IMR-90 (cell line): ENCODE data around the gene KRTAP4-12. TPM values are rescaled to one million over a fixed set of nuclear protein-coding genes. Genes with fewer than 3 reads are reported as not detected.
A peak's percentile ranks its signal among the peaks of the same experiment; 100 is the strongest.
"Not testable (repeated sequence)": the region's sequence is repeated elsewhere in the genome, so short reads cannot be mapped to it uniquely, and the experiment has no call there.

Experiments
- ATAC-seq: fragments of 200-7000 bp; cut with Tn5 transposase; 2 replicates; pipeline ENCODE4 v1.9.1; 2020; ENCODE audit warnings: low read depth, mild to moderate bottlenecking, moderate library complexity
- BruUV-seq: library from RNA; stranded (reverse); fragments of 400-500 nt; replicated peaks from 2 replicates; lab custom pipeline; 2021; lab: Mats Ljungman, UMichigan
- CTCF ChIA-PET: fragments of 300-600 bp; formaldehyde crosslinking; extraction: SDS; loops from one replicate; lab custom pipeline; 2021; ENCODE audit warnings: antibody characterized with exemption; lab: Yijun Ruan, JAX
- POLR2A ChIA-PET: fragments of 300-600 bp; sonication (Branson Sonifier 250); formaldehyde crosslinking; loops from one replicate; lab custom pipeline; 2022; ENCODE audit warnings: antibody characterized with exemption; ENCODE audit not compliant: unreplicated experiment; lab: Charles Lee
- DNase-seq: peaks from one replicate; pipeline ENCODE4 v3.0.0; 2013
- H2AFZ ChIP-seq: replicated peaks from 2 replicates; pipeline ENCODE3; 2013; ENCODE audit warnings: low read length, mild to moderate bottlenecking; ENCODE audit not compliant: poor library complexity
- H2AK5ac ChIP-seq: 2 replicates; pipeline ENCODE4 v1.6.1; 2013; ENCODE audit warnings: low read depth, low read length, inconsistent platforms
- H2AK9ac ChIP-seq: replicated peaks from 2 replicates; pipeline ENCODE3; 2013; ENCODE audit warnings: mild to moderate bottlenecking, low read depth, low read length, moderate library complexity; ENCODE audit not compliant: poor library complexity
- H2BK120ac ChIP-seq: 2 replicates; pipeline ENCODE4 v1.6.1; 2013; ENCODE audit warnings: low read depth, low read length, inconsistent platforms
- H2BK15ac ChIP-seq: 3 replicates; pipeline ENCODE4 v1.6.1; 2013; ENCODE audit warnings: low read depth, low read length, inconsistent platforms
- H2BK20ac ChIP-seq: 2 replicates; pipeline ENCODE4 v1.6.1; 2013; ENCODE audit warnings: low read depth, mild to moderate bottlenecking, inconsistent platforms, low read length, moderate library complexity
- H2BK5ac ChIP-seq: 2 replicates; pipeline ENCODE4 v1.6.1; 2013; ENCODE audit warnings: mild to moderate bottlenecking, low read depth, low read length, inconsistent platforms; ENCODE audit not compliant: poor library complexity, severe bottlenecking
- H3K14ac ChIP-seq: replicated peaks from 2 replicates; pipeline ENCODE4 v1.6.1; 2013; ENCODE audit warnings: low read depth, low read length, inconsistent platforms
- H3K18ac ChIP-seq: 2 replicates; pipeline ENCODE4 v1.6.1; 2013; ENCODE audit warnings: low read depth, low read length, control low read depth
- H3K23ac ChIP-seq: 2 replicates; pipeline ENCODE4 v1.6.1; 2013; ENCODE audit warnings: low read depth, low read length, inconsistent platforms
- H3K27ac ChIP-seq: 2 replicates; pipeline ENCODE4 v1.5.1; 2013; ENCODE audit warnings: mild to moderate bottlenecking, control low read depth, low read length; ENCODE audit not compliant: insufficient read depth
- H3K27me3 ChIP-seq: 2 replicates; pipeline ENCODE4 v1.6.1; 2013; ENCODE audit warnings: low read length; ENCODE audit not compliant: control insufficient read depth, insufficient read depth
- H3K36me3 ChIP-seq: 2 replicates; pipeline ENCODE4 v1.6.1; 2013; ENCODE audit warnings: low read length, mixed read lengths; ENCODE audit not compliant: control insufficient read depth, insufficient read depth
- H3K4ac ChIP-seq: 2 replicates; pipeline ENCODE4 v1.6.1; 2013; ENCODE audit warnings: low read depth, low read length, inconsistent platforms
- H3K4me1 ChIP-seq: 2 replicates; pipeline ENCODE4 v1.6.1; 2013; ENCODE audit warnings: low read length, mixed read lengths; ENCODE audit not compliant: control insufficient read depth, insufficient read depth
- H3K4me2 ChIP-seq: 2 replicates; pipeline ENCODE4 v1.6.1; 2013; ENCODE audit warnings: low read depth, mild to moderate bottlenecking, control low read depth, low read length, moderate library complexity
- H3K4me3 ChIP-seq: 2 replicates; pipeline ENCODE4 v1.5.1; 2013; ENCODE audit warnings: low read depth, mild to moderate bottlenecking, control low read depth, low read length, moderate library complexity; ENCODE audit not compliant: insufficient read depth
- H3K56ac ChIP-seq: 2 replicates; pipeline ENCODE4 v1.6.1; 2013; ENCODE audit warnings: low read length, inconsistent platforms; ENCODE audit not compliant: insufficient read depth; ENCODE audit errors: extremely low read depth
- H3K79me1 ChIP-seq, 2 experiments: 2 replicates each; pipeline ENCODE4 v1.6.1; 2013; ENCODE audit warnings: low read length in 2 of 2, inconsistent platforms in 1 of 2, low read depth in 1 of 2
- H3K9ac ChIP-seq: 2 replicates; pipeline ENCODE4 v1.6.1; 2013; ENCODE audit warnings: low read depth, low read length, control low read depth
- H3K9me1 ChIP-seq: 2 replicates; pipeline ENCODE4 v1.6.1; 2013; ENCODE audit warnings: low read length, inconsistent platforms; ENCODE audit not compliant: insufficient read depth
- H3K9me3 ChIP-seq: 2 replicates; pipeline ENCODE4 v1.6.1; 2013; ENCODE audit warnings: low read length; ENCODE audit not compliant: control insufficient read depth, insufficient read depth
- H4K20me1 ChIP-seq: 2 replicates; pipeline ENCODE4 v1.6.1; 2013; ENCODE audit warnings: low read length, inconsistent platforms; ENCODE audit not compliant: insufficient read depth
- H4K5ac ChIP-seq: 2 replicates; pipeline ENCODE4 v1.6.1; 2013; ENCODE audit warnings: mild to moderate bottlenecking, low read depth, low read length, control low read depth
- H4K8ac ChIP-seq, 2 experiments: 2 replicates each; pipeline ENCODE4 v1.6.1; 2013; ENCODE audit warnings: low read depth in 2 of 2, low read length in 2 of 2, control low read depth in 1 of 2, inconsistent platforms in 1 of 2
- H4K91ac ChIP-seq: 2 replicates; pipeline ENCODE4 v1.6.1; 2013; ENCODE audit warnings: low read depth, low read length, inconsistent platforms; ENCODE audit not compliant: insufficient read depth
- CEBPB ChIP-seq: IDR thresholded peaks from 2 replicates; pipeline ENCODE4 v1.6.1; 2012; ENCODE audit warnings: low read depth, low read length, improper control_type of control experiment
- MAFK ChIP-seq: IDR thresholded peaks from 2 replicates; pipeline ENCODE4 v1.6.1; 2012; ENCODE audit warnings: low read depth, low read length, improper control_type of control experiment
- WGBS, 2 experiments: methylation state at CpG; one replicate each; pipeline versions ENCODE4 v1.1.5 to v1.1.7; 2013; ENCODE audit warnings: missing lambda C conversion rate in 2 of 2; ENCODE audit not compliant: insufficient read length in 1 of 2; ENCODE audit errors: extremely low coverage in 2 of 2; 5-methylcytosine and 5-hydroxymethylcytosine counted together
- dilution Hi-C: fragments of 300-500 bp; cut with HindIII; formaldehyde crosslinking; loops from one replicate; pipeline ENCODE4 v1.14.3; 2018; ENCODE audit warnings: low sequenced_read_pairs; ENCODE audit not compliant: unreplicated experiment
- in situ Hi-C: fragments of 300-500 bp; cut with MboI; formaldehyde crosslinking; loops from 3 replicates; pipeline ENCODE4 v1.14.3; 2019; ENCODE audit warnings: low sequenced_read_pairs, inconsistent platforms, mixed read lengths
- intact Hi-C: fragments of 100-400 bp; cut with micrococcal nuclease; formaldehyde crosslinking; loops from 2 replicates; pipeline ENCODE4 v1.10.0; 2022
- polyA plus RNA-seq, 3 experiments: library from polyadenylated mRNA; depleted of rRNA; stranded (reverse); fragments of >200 nt; gene quantifications; 2 replicates each; pipeline ENCODE4 v1.2.3, GENCODE V29; 2012; ENCODE audit warnings: low replicate concordance in 1 of 3
- total RNA-seq: library from RNA; depleted of rRNA; stranded (reverse); fragments of >200 nt; gene quantifications from 2 replicates; pipeline ENCODE4 v1.2.3, GENCODE V29; 2012

KRTAP4-12 gene
- total and polyA plus RNA-seq, 2 of the 4 experiments (the other 2 are of a cell fraction), result 0.18 to 1.1 TPM

DNA sequence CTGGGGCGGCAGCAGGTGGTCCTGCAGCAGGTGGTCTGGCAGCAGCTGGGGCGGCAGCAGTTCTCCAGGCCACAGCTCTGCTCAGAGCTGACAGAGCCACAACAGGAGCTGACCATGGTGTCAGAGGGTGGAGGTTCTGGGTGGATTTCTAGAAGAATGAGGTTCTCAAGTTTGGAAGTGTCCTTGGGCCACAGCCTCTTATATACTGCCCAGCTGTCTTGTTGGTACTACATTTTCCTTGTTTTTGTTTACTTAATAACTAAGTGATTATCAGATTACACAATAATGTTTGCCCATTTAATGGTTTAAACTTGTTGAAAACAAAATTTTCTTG lies 25.6 kb upstream of the KRTAP4-12 start, which contains the start of gene KRTAP4-5:
KRTAP4-5 (minus strand) TSS at position 174 of the 334 bp plus-strand sequence; CDS start at position 116, 58 bp downstream.
- no peak within 1 kb of the TSS for H3K18ac ChIP-seq
- in situ Hi-C loops, result no loop called here
- DNase-seq (no peak), ATAC-seq (no peak)
- H3K9me1 ChIP-seq, result no peaks in the 10 kb centered on the region
- no TSS peak for BruUV-seq
- no peak within 1 kb of the TSS for H4K5ac ChIP-seq
- intact Hi-C loops, result no loop called here
- H3K27ac ChIP-seq, result no peak within 1 kb of the TSS
- H3K4ac ChIP-seq, result no peak within 1 kb of the TSS
- dilution Hi-C loops, result no loop called here
- ChIA-PET POLR2A (no interaction called here), CTCF (interaction anchor here (0.6 kb wide), 1 partner anchor 52 kb away, joined by 4 read pairs; no protein-coding TSS in a partner anchor)
- 100% methylated on average over 1 of the region's 2 CpGs; no CpG with 5 or more reads in 1 of the 2 experiments for WGBS, 2 experiments
- no peaks in the 10 kb centered on the region for H3K79me1 ChIP-seq
- H2AK9ac ChIP-seq, result no peak within 1 kb of the TSS
- no peaks in the 10 kb centered on the region for H3K4me1 ChIP-seq
- H3K4me3 ChIP-seq, result no peak within 1 kb of the TSS
- no peak within 1 kb of the TSS for H2BK20ac ChIP-seq
- no peaks in the 10 kb centered on the region for H3K9me3 ChIP-seq
- TF ChIP-seq CEBPB (0 out of 2 replicates have a peak, but pooled peaks have one; percentile 18), MAFK (no peak)
- no peak within 1 kb of the TSS for H3K56ac ChIP-seq
- no peaks in the 10 kb centered on the region; the same call in 1 of the 2 replicates for H3K27me3 ChIP-seq
- no peak within 1 kb of the TSS for H4K91ac ChIP-seq
- H3K9ac ChIP-seq, result no peak within 1 kb of the TSS
- H3K36me3 ChIP-seq, result no peaks in the 10 kb centered on the region
- H2AK5ac ChIP-seq, result no peak within 1 kb of the TSS
- no peak within 1 kb of the TSS for H3K4me2 ChIP-seq
- H3K14ac ChIP-seq, result no peak within 1 kb of the TSS
- no peaks in the 10 kb centered on the region for H4K20me1 ChIP-seq
- H2BK15ac ChIP-seq, result no peak within 1 kb of the TSS
- no peak within 1 kb of the TSS for H2BK5ac ChIP-seq
- no peak within 1 kb of the TSS for H2BK120ac ChIP-seq
- H2AFZ ChIP-seq, result no peak within 1 kb of the TSS
- no peak within 1 kb of the TSS for H3K23ac ChIP-seq
- no peak within 1 kb of the TSS for H4K8ac ChIP-seq

GRCh38 chr17:41148971-41149651 lies 25.1 kb upstream of the KRTAP4-12 start:
- H3K56ac ChIP-seq, H4K91ac ChIP-seq, H3K27ac ChIP-seq, DNase-seq, H3K23ac ChIP-seq, H4K5ac ChIP-seq, H2BK120ac ChIP-seq, ATAC-seq, H2AFZ ChIP-seq, intact Hi-C loops, H3K9ac ChIP-seq, H3K14ac ChIP-seq, H2AK9ac ChIP-seq, H3K79me1 ChIP-seq, H3K4me2 ChIP-seq, H3K4ac ChIP-seq, in situ Hi-C loops, H3K9me3 ChIP-seq, dilution Hi-C loops, H2BK15ac ChIP-seq, H3K4me3 ChIP-seq, H2AK5ac ChIP-seq, H2BK5ac ChIP-seq, H3K18ac ChIP-seq, H3K27me3 ChIP-seq, H4K8ac ChIP-seq, H2BK20ac ChIP-seq, H4K20me1 ChIP-seq, BruUV-seq, H3K4me1 ChIP-seq, H3K9me1 ChIP-seq, H3K36me3 ChIP-seq, POLR2A ChIA-PET: not testable (repeated sequence)
- CTCF ChIA-PET, result interaction anchor here (0.6 kb wide), 1 partner anchor 52 kb away, joined by 4 read pairs; no protein-coding TSS in a partner anchor
- 87% methylated on average over 3 of the region's 10 CpGs; no CpG with 5 or more reads in 1 of the 2 experiments for WGBS, 2 experiments
